ENCODE results near the gene TTC9B. TPM values are rescaled to one million over a fixed set of nuclear protein-coding genes. Genes with fewer than 3 reads are reported as not detected.

Gene TTC9B
- total and polyA plus RNA-seq, 2 of the 13 experiments (the other 11 are each of a cell fraction or from before 2014, with no cell fraction given), result not detected

DNA sequence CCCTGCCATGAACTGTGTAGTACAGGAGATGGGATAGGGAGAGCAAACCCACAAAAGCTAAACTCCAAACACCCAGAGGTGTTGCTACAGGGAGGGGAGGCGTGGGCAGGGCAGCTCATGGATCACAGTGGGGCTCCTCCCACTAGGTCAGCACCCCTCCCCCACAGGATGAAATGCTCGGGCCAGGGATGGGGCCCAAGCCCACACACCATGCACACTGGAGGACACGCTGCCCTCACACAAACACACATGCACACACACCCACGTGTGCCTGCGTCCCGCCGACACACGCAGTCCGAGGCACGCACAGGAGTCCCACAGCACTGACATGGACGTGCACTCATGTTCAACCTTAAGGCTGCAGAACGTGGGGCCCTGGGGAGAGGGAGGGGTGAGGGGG is 14.3 kb upstream of the TTC9B start (continued):
- TF ChIP-seq DNMT1 (CRISPR knock-in tag; IDR thresholded peaks at IDR 0.05) (0 out of 2 replicates have a peak, but pooled peaks have one; percentile 43), ZNF136 (CRISPR knock-in tag; IDR thresholded peaks at IDR 0.05; ENCODE audit: low read depth) (no peak), ZNF280D (CRISPR knock-in tag; IDR thresholded peaks at IDR 0.05) (no peak), ZNF260 (CRISPR knock-in tag; IDR thresholded peaks at IDR 0.05; ENCODE audit: borderline replicate concordance, low read depth) (no peak), NR2F2 (IDR thresholded peaks at IDR 0.05; ENCODE audit: borderline replicate concordance, low read depth) (peak; percentile 28; the same call in 1 of the 2 replicates), ZNF720 (CRISPR knock-in tag; IDR thresholded peaks at IDR 0.05) (no peak), RARA (CRISPR knock-in tag; IDR thresholded peaks at IDR 0.05) (0 out of 2 replicates have a peak, but pooled peaks have one; percentile 18), RNF2 (conservative IDR thresholded peaks at IDR 0.05; ENCODE audit: low read depth) (no peak), PHF21A (CRISPR knock-in tag; IDR thresholded peaks at IDR 0.05) (0 out of 2 replicates have a peak, but pooled peaks have one; percentile 24), ZSCAN25 (CRISPR knock-in tag; IDR thresholded peaks at IDR 0.05) (peak; percentile 73; the same call in 1 of the 2 replicates), SOX5 (CRISPR knock-in tag; IDR thresholded peaks at IDR 0.05; ENCODE audit: borderline replicate concordance) (peak; percentile 19; the same call in 1 of the 2 replicates), AHDC1 (CRISPR knock-in tag; IDR thresholded peaks at IDR 0.05; ENCODE audit: borderline replicate concordance) (no peak), GATAD2A (CRISPR knock-in tag; IDR thresholded peaks at IDR 0.05) (peak; percentile 36; the same call in 1 of the 2 replicates), ZNF552 (CRISPR knock-in tag; IDR thresholded peaks at IDR 0.05; ENCODE audit: borderline replicate concordance) (no peak), ZNF234 (CRISPR knock-in tag; conservative IDR thresholded peaks at IDR 0.05) (no peak), GATAD1 (CRISPR knock-in tag; IDR thresholded peaks at IDR 0.05) (no peak), SP1 (IDR thresholded peaks at IDR 0.05) (no peak), SP1 (CRISPR knock-in tag; IDR thresholded peaks at IDR 0.05) (peak; percentile 55; the same call in 1 of the 2 replicates), TEAD3 (CRISPR knock-in tag; optimal IDR thresholded peaks at IDR 0.05; ENCODE audit: borderline replicate concordance) (peak; percentile 42), ZNF34 (CRISPR knock-in tag; IDR thresholded peaks at IDR 0.05; ENCODE audit: borderline replicate concordance) (no peak), GTF3A (CRISPR knock-in tag; conservative IDR thresholded peaks at IDR 0.05) (no peak), ZNF331 (CRISPR knock-in tag; IDR thresholded peaks at IDR 0.05) (0 out of 2 replicates have a peak, but pooled peaks have one; percentile 13), MAZ (IDR thresholded peaks at IDR 0.05; ENCODE audit: borderline replicate concordance, low read depth, low read length) (no peak), MAZ (CRISPR knock-in tag; IDR thresholded peaks at IDR 0.05; ENCODE audit: low read depth) (peak; percentile 4; the same call in 1 of the 2 replicates)
- TF ChIP-seq, protein P1, sequence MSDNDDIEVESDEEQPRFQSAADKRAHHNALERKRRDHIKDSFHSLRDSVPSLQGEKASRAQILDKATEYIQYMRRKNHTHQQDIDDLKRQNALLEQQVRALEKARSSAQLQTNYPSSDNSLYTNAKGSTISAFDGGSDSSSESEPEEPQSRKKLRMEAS (IDR thresholded peaks at IDR 0.05), result peak; percentile 68
